Suprapubic skin (tissue), 4 donors: ENCODE results near the gene HOXB3.

Experiments used
- CTCF ChIP-seq, 2 donors: fragments of 200-600 bp in 1 of 2; fragments of 450-650 bp in 1 of 2; sonication (generic) in 1 of 2; IDR thresholded peaks; one replicate each; pipeline ENCODE4 v1.5.1; 2016 to 2019; ENCODE audit warnings: antibody characterized with exemption in 2 of 2, mild to moderate bottlenecking in 1 of 2, moderate library complexity in 1 of 2
- EP300 ChIP-seq: sonication (generic); formaldehyde crosslinking; IDR thresholded peaks from one replicate; pipeline ENCODE4 v1.6.1; 2017; ENCODE audit warnings: antibody characterized with exemption
- POLR2A ChIP-seq, 2 donors: fragments of 450-650 bp; IDR thresholded peaks; one replicate each; pipeline ENCODE4 v1.6.1; 2017; ENCODE audit warnings: antibody characterized with exemption in 2 of 2, mild to moderate bottlenecking in 2 of 2, moderate library complexity in 2 of 2
- POLR2AphosphoS5 ChIP-seq, 3 donors: sonication (generic); formaldehyde crosslinking; IDR thresholded peaks; one replicate each; pipeline ENCODE4 v1.6.1; 2017; ENCODE audit warnings: antibody characterized with exemption in 3 of 3

- TF ChIP-seq CTCF (IDR thresholded peaks at IDR 0.05) (no peak), POLR2AphosphoS5 (IDR thresholded peaks at IDR 0.05) (peak in 1 of 3 donors; percentile 5), EP300 (no peak), POLR2A (IDR thresholded peaks at IDR 0.05) (no peak)
Measured at GRCh38 chr17:48541577-48542113, 48.4 kb downstream of the HOXB3 start.
